Stimulated activated CD8-positive, alpha-beta memory T cell treated with anti-CD3 and anti-CD28 coated beads, Interleukin-2, amount 100 ng/mL, for 48 hours (primary cell): Measurements from ENCODE around the gene PAK1.
"Not testable (repeated sequence)": the region's sequence is repeated elsewhere in the genome, so short reads cannot be mapped to it uniquely, and the experiment has no call there.

ENCODE experiments used
- DNase-seq, 2 donors: peaks; one replicate each; pipeline ENCODE4 v3.0.0-alpha.2; 2020; ENCODE audit warnings: low read depth in 2 of 2

The PAK1 gene

DNA sequence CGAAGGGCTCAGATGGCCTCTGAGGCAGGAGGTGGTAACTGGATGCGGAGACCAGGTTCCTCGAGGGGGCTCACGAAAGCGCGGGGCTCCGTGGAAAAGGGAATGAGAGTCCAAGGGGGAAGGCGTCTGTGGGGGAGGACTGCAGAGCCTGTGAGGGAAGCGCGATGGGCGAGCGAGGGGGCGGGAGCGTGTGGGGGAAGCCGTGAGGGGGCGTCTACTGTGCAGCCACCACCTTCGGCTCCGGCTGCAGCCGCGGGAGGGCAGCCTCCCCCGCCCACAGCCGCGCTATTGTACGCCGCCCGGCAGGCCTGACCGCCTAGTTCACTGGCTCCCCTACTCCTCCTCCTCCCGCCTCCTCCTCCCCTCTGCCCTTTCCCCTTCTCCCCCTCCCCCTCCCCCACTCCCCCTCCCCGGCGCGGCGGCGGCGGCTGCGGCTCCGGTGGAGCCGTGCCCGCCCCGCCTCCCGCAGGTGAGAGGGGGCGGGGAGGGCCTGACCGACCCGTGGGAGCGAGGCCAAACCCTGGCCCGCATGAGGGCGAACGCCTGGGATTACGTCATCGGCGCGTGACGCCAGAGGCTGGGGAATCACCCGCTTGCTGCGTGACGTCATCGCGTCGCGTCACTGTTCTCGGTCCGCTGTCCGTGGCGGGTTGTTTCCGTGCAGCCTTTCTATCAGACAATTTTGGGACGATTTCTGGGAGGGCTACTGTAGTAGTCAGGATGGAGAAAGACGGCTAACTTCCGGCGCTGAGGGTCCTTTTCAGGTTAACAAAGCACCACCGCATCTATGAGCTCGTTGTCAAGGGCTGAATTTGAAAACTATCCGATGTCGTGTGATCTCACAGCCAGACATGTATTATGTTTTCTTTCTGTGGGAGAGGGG is at the start of gene PAK1:
Gene PAK1, minus strand, starts transcription at position 294 of the 883 bp plus-strand sequence. CDS start 81,574 bp downstream, outside the sequence.
- DNase-seq: peak; percentile 73 to 74

- no peak for DNase-seq
Measured at GRCh38 chr11:77522215-77522614, 48.3 kb upstream of the PAK1 start.

- no peak for DNase-seq
Measured at GRCh38 chr11:77519847-77520246, 46.0 kb upstream of the PAK1 start.

DNA sequence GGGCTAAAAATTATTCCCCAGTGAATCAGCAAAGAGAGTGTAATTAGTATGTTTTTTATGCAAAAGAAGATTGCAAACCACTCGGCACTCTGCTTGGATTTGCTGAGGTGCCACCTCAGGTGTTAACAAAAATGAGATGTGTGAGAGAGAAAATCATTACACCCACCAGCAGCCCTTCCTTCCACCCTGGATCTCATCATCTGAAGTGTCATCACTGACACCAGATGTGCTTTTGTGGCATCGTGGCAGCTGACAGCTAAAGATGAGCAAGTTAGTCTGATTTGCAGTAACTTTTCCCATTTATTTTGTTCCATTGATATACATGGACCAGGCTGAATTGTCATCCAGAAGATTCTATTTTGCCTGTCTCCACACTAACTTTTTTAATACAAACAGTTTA is 44.6 kb upstream of the PAK1 start:
- no peak for DNase-seq

DNA sequence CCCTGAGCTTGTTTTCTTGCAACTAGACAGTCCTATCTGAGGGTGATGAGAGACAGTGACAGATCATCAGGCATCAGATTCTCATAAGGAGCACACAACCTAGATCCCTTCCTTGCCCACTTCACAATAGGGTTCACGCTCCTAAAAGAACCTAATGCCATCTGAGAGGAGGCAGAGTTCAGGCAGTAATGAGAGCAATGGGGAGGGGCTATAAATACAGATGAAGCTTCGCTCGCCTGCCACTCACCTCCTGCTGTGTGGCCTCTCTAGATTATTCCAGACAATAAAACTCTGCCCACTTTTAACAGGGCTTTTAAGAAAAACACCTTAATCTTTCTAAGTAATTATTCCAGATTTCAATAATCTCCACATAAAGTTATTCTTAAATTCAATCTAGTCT is 43.9 kb upstream of the PAK1 start:
- DNase-seq: no peak

DNA sequence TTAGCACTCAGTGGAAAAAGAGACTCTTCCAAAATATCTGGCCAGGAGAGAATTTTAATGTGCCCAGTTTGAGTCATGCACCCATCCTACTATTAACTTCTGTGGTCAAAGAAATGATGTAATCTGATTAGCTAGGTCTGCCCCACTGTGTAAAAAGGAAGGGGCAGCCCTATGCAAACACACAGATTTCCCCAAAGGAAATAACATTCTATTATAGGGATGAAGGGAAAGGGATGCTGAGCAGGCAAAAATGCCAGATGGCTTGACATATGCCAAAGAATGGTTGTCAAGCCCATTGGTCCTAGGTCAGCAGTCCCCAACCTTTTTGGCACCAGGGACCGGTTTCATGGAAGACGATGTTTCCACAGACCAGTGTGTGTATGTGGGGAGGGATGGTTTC is 43.3 kb upstream of the PAK1 start:
- no peak for DNase-seq

DNA sequence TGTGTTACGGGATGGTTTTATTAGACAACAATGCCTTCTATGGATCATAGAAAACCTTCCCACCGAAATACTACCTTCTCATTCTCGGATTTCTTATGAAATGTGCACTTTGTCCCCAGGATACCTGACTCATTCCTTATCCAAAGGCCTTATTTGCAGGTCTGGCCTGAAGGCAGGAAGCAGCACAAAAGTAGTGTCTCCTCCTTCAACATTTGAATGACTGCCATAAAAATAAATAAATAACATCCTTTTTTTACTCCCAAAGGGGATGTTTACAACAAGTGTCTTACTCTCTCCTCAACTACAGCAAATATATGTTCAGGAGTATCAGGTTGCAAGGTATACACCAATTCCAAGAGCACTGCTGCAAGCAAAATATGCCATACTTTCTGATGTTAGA is 41.6 kb upstream of the PAK1 start:
- DNase-seq: no peak

- no peak for DNase-seq
Measured at GRCh38 chr11:77515063-77515462, 41.2 kb upstream of the PAK1 start.

DNA sequence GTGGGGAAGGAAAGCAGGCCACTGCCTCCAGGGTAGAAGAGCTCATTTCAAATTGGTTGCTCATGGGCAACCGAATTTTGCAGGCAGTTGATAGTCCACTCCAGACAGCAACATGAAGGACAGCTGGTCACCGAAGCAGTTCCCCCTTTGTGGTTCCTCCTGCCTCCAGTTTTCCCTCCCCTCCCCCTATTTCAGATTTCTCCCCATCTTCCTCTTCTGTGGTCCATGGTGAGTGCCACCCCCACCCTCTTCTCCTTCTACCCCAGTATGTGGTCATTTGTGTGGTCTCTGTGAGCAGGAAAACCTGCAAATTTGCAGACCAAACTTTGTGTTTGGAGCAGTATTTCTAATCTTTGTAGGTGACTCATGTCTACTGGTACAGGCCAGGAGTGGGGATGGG is 38.2 kb upstream of the PAK1 start:
- no peak for DNase-seq

DNA sequence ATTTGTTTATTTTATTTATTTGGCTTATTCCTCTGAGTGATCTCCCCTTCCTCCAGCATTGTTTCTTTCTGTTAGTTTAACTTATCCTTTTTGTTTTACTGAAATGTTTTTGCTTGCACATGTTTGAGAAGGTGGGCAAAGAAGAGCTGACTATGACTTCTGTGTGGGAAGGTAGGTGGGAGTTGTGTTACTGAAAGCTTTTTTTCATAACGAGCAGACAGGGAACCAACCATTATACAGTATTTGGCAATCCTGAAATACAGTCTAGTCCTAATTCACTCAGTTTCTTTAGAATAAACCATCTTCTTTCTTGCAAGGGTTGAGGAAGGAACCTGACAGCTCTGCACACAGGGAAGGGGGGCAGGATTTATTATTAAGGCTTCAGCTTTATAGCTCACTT is 37.0 kb upstream of the PAK1 start:
- no peak for DNase-seq

GRCh38 chr11:77510095-77510494 is 36.2 kb upstream of the PAK1 start:
- DNase-seq: no peak

DNA sequence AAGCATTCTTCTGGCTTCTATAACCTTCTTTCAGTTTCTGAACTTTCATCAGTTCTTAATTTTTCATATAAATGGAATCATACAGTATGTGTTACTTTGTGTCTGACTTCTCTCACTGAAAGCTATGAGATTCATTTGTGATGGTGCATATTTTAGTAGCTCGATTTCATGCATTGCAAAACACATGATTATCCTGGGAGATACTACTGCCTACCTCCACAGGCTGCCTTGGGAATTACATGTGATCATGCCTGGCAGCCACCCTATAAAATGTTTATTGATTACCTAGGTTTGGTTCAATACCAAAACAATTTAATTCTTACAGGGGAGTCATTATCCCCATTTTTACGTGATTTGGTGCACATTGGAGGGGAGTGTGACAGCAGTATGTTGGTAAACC is 34.1 kb upstream of the PAK1 start:
- DNase-seq: no peak

DNA sequence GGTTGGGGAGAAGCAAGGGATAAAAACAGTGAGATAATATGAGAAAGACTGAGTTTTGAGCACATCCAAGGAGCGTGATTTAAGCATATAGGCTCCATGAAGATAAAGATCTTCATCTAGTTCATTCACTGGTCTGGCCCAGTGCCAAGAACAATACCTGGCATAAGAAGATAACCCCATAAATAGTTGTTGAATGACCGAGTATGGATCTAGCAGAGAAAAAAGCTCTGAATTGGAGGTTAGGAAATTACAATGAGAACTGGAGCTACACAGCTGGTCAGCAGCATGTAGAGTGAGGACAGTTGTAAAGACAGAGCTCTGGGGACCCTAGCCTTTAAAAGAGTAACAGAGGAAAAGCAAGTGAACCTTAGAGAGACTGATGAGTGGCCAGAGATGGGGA is 33.0 kb upstream of the PAK1 start:
- DNase-seq: no peak

- no peak for DNase-seq
Measured at GRCh38 chr11:77505956-77506355, 32.1 kb upstream of the PAK1 start.

GRCh38 chr11:77503006-77503405 is 29.1 kb upstream of the PAK1 start:
- no peak for DNase-seq

GRCh38 chr11:77502346-77502905 is 28.5 kb upstream of the PAK1 start:
- no peak for DNase-seq

GRCh38 chr11:77501758-77502157 is 27.9 kb upstream of the PAK1 start:
- no peak for DNase-seq

DNA sequence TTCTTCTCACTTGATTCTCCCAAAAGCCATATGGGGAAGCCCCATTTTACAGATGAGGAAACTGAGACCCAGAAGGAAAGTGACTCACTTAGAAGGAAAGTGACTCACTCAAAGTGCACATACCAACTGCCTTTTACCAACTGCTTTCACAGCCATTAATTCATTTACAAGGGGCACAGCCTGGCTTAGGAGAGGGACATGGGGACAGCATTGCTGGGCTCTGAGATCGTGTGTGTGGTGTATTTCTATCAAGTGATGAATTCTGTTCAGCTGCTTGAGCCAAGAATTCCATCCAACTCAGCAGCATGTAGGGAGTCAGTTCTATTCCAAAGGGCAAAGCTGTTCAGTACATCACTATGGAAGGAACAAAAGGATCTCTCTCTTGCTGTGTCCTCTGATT is 23.5 kb upstream of the PAK1 start:
- no peak for DNase-seq

DNA sequence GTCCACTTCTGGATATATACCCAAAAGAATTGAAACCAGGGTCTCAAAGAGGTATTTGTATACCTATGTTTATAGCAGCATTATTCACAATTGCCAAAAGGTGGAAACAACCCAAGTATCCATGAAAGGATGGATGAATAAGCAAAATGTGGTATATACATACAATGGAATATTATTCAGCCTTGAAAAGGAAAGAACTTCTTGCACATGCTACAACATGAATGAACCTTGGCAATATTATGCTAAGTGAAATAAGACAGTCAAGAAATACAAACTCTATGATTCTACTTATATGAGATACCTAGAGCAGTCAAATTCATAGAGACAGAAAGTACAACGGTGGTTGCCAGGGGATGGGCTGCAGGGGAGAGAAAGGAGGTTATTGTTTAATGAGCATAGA is 21.6 kb upstream of the PAK1 start:
- no peak for DNase-seq

DNA sequence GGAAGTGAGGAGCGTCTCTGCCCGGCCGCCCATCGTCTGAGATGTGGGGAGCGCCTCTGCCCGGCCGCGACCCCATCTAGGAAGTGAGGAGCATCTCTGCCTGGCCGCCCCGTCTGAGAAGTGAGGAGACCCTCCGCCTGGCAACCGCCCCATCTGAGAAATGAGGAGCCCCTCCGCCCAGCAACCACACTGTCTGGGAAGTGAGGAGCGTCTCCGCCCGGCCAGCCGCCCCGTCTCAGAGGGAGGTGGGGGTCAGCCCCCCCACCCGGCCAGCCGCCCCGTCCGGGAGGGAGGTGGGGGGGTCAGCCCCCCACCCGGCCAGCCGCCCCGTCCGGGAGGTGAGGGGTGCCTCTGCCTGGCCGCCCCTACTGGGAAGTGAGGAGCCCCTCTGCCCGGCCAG is 16.1 kb upstream of the PAK1 start:
- not testable (repeated sequence) for DNase-seq

DNA sequence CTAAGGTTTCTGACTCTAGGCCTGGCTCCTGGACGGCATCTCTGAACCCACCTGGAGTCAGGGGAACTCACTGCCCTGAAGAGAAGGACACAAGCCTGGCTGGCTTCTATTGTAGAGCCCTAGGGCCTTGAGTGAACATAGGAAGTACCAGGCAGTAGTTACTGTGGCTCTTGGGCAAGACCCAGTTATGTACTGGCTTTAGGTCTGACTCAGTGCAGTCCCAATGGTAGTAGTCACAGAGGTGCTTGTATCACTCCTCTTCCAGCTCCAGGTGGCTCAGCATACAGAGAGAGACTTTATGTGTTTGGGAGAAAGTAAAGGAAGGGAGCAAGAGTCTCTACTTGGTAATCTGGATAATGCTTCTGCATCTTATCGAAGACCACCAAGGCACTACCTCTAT is 13.9 kb upstream of the PAK1 start:
- DNase-seq: no peak

- DNase-seq: no peak
Measured at GRCh38 chr11:77479746-77480352, 6.0 kb upstream of the PAK1 start.

DNA sequence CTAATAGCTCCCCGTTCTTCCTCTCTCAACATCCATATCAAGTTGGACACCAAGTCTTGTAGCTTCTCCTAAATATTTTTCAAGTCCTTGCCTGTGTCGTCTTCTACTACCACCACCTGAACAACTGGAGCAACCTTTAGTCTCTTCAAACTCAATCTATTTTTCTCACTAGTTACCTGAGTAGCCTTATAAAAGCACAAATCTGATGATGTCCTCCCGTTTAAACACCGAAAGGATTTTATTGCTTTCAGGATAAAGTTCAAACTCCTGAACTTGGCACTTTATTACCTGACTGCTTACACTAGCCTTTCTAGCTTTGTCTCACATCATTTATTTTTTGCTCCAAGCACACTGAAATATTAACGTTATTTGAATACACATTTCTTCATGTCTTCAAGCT is 1.3 kb upstream of the PAK1 start:
- no peak for DNase-seq
